Memory B cell (primary cell): ENCODE measurements around the gene SGIP1.
A peak's percentile ranks its signal among the peaks of the same experiment; 100 is the strongest.

ENCODE experiments used
- ATAC-seq: fragments of 150-1000 bp; cut with Tn5 transposase; 2 replicates; pipeline ENCODE4 v1.10.0; 2021; ENCODE audit warnings: low read depth, mild to moderate bottlenecking, moderate library complexity
- DNase-seq, 2 donors: peaks; one replicate each; pipeline ENCODE4 v3.0.0; 2022; ENCODE audit warnings: low spot score in 2 of 2
- H3K27ac Mint-ChIP-seq: one replicate; pipeline ENCODE4 v1.8.0; 2022; ENCODE audit warnings: mild to moderate bottlenecking, moderate library complexity, mixed read lengths
- H3K27me3 Mint-ChIP-seq: one replicate; pipeline ENCODE4 v1.8.0; 2022; ENCODE audit warnings: mixed read lengths
- H3K36me3 Mint-ChIP-seq: one replicate; pipeline ENCODE4 v1.8.0; 2022; ENCODE audit warnings: mild to moderate bottlenecking, mixed read lengths
- H3K4me1 Mint-ChIP-seq: one replicate; pipeline ENCODE4 v1.8.0; 2022; ENCODE audit warnings: mixed read lengths
- H3K4me3 Mint-ChIP-seq: one replicate; pipeline ENCODE4 v1.8.0; 2022; ENCODE audit warnings: mild to moderate bottlenecking, moderate library complexity, mixed read lengths
- H3K9me3 Mint-ChIP-seq: one replicate; pipeline ENCODE4 v1.8.0; 2022; ENCODE audit warnings: mixed read lengths

The SGIP1 gene

GRCh38 chr1:66760506-66760905, 226.6 kb downstream of the SGIP1 start:
- Mint-ChIP-seq H3K27ac (no peak overlapping the region), H3K9me3 (no peaks in the 10 kb centered on the region), H3K4me1 (peaks cover 6% of the 10 kb centered on the region), H3K4me3 (no peak overlapping the region), H3K27me3 (peaks cover 8% of the 10 kb centered on the region), H3K36me3 (no peaks in the 10 kb centered on the region)
- ATAC-seq (no peak), DNase-seq (no peak)

GRCh38 chr1:66761221-66761620, 227.3 kb downstream of the SGIP1 start:
- no peak overlapping the region for H3K27ac Mint-ChIP-seq
- H3K36me3 Mint-ChIP-seq: no peaks in the 10 kb centered on the region
- DNase-seq (no peak), ATAC-seq (no peak)
- peaks cover 6% of the 10 kb centered on the region for H3K4me1 Mint-ChIP-seq
- no peaks in the 10 kb centered on the region for H3K9me3 Mint-ChIP-seq
- no peak overlapping the region for H3K4me3 Mint-ChIP-seq
- H3K27me3 Mint-ChIP-seq: peaks cover 8% of the 10 kb centered on the region

GRCh38 chr1:66764994-66765578, 231.1 kb downstream of the SGIP1 start:
- peaks cover 6% of the 10 kb centered on the region for H3K27me3 Mint-ChIP-seq
- peak; percentile 38 to 41 for DNase-seq
- no peaks in the 10 kb centered on the region for H3K4me1 Mint-ChIP-seq
- H3K4me3 Mint-ChIP-seq: no peak overlapping the region
- no peaks in the 10 kb centered on the region for H3K36me3 Mint-ChIP-seq
- H3K9me3 Mint-ChIP-seq: no peaks in the 10 kb centered on the region
- H3K27ac Mint-ChIP-seq: no peak overlapping the region
- ATAC-seq: peak; percentile 49

- ATAC-seq (no peak), DNase-seq (no peak)
- H3K9me3 Mint-ChIP-seq: no peaks in the 10 kb centered on the region
- no peaks in the 10 kb centered on the region for H3K27me3 Mint-ChIP-seq
- no peak overlapping the region for H3K4me3 Mint-ChIP-seq
- no peaks in the 10 kb centered on the region for H3K4me1 Mint-ChIP-seq
- no peak overlapping the region for H3K27ac Mint-ChIP-seq
- H3K36me3 Mint-ChIP-seq: no peaks in the 10 kb centered on the region
Measured at GRCh38 chr1:66767626-66768025, 233.7 kb downstream of the SGIP1 start.

GRCh38 chr1:66768965-66769364, 235.0 kb downstream of the SGIP1 start:
- Mint-ChIP-seq H3K27me3 (no peaks in the 10 kb centered on the region), H3K36me3 (no peaks in the 10 kb centered on the region)

GRCh38 chr1:66769512-66770229, 235.7 kb downstream of the SGIP1 start:
- DNase-seq (no peak), ATAC-seq (no peak)
- no peaks in the 10 kb centered on the region for H3K9me3 Mint-ChIP-seq
- H3K4me1 Mint-ChIP-seq: no peaks in the 10 kb centered on the region
- H3K27me3 Mint-ChIP-seq: no peaks in the 10 kb centered on the region
- no peak overlapping the region for H3K4me3 Mint-ChIP-seq
- H3K36me3 Mint-ChIP-seq: no peaks in the 10 kb centered on the region
- no peak overlapping the region for H3K27ac Mint-ChIP-seq

More at GRCh38 chr1:66768965-66769364, 235.0 kb downstream of the SGIP1 start:
- H3K27ac Mint-ChIP-seq: no peak overlapping the region
- no peak overlapping the region for H3K4me3 Mint-ChIP-seq
- no peak for DNase-seq
- no peaks in the 10 kb centered on the region for H3K4me1 Mint-ChIP-seq
- ATAC-seq: no peak
- no peaks in the 10 kb centered on the region for H3K9me3 Mint-ChIP-seq

GRCh38 chr1:66770240-66770639, 236.3 kb downstream of the SGIP1 start:
- Mint-ChIP-seq H3K27ac (no peak overlapping the region), H3K4me3 (no peak overlapping the region), H3K9me3 (no peaks in the 10 kb centered on the region), H3K4me1 (no peaks in the 10 kb centered on the region), H3K27me3 (no peaks in the 10 kb centered on the region), H3K36me3 (no peaks in the 10 kb centered on the region)
- DNase-seq: no peak
- ATAC-seq: no peak

GRCh38 chr1:66770694-66771093, 236.7 kb downstream of the SGIP1 start:
- H3K27ac Mint-ChIP-seq: no peak overlapping the region
- no peak overlapping the region for H3K4me3 Mint-ChIP-seq
- DNase-seq: no peak
- H3K27me3 Mint-ChIP-seq: peaks cover 4% of the 10 kb centered on the region
- H3K36me3 Mint-ChIP-seq: no peaks in the 10 kb centered on the region
- no peaks in the 10 kb centered on the region for H3K9me3 Mint-ChIP-seq
- ATAC-seq: no peak
- H3K4me1 Mint-ChIP-seq: no peaks in the 10 kb centered on the region

GRCh38 chr1:66773227-66773626, 239.3 kb downstream of the SGIP1 start:
- Mint-ChIP-seq H3K27ac (no peak overlapping the region), H3K36me3 (no peaks in the 10 kb centered on the region), H3K4me3 (no peak overlapping the region), H3K4me1 (no peaks in the 10 kb centered on the region), H3K9me3 (no peaks in the 10 kb centered on the region), H3K27me3 (peaks cover 4% of the 10 kb centered on the region)
- DNase-seq (no peak), ATAC-seq (no peak)

- H3K4me1 Mint-ChIP-seq: no peaks in the 10 kb centered on the region
Measured at GRCh38 chr1:66774438-66774837, 240.5 kb downstream of the SGIP1 start.

GRCh38 chr1:66775646-66776045, 241.7 kb downstream of the SGIP1 start:
- Mint-ChIP-seq H3K4me3 (no peak overlapping the region), H3K27me3 (peaks cover 10% of the 10 kb centered on the region), H3K4me1 (no peaks in the 10 kb centered on the region), H3K36me3 (peaks cover 1% of the 10 kb centered on the region), H3K9me3 (peaks cover 1% of the 10 kb centered on the region), H3K27ac (no peak overlapping the region)
- DNase-seq (no peak), ATAC-seq (no peak)

More at GRCh38 chr1:66774438-66774837, 240.5 kb downstream of the SGIP1 start:
- no peak for ATAC-seq
- H3K36me3 Mint-ChIP-seq: no peaks in the 10 kb centered on the region
- no peak for DNase-seq
- H3K27me3 Mint-ChIP-seq: peaks cover 6% of the 10 kb centered on the region
- H3K27ac Mint-ChIP-seq: no peak overlapping the region
- H3K4me3 Mint-ChIP-seq: no peak overlapping the region
- no peaks in the 10 kb centered on the region for H3K9me3 Mint-ChIP-seq

GRCh38 chr1:66777831-66778230, 243.9 kb downstream of the SGIP1 start:
- peaks cover 13% of the 10 kb centered on the region for H3K27me3 Mint-ChIP-seq
- H3K36me3 Mint-ChIP-seq: peaks cover 3% of the 10 kb centered on the region
- no peak overlapping the region for H3K27ac Mint-ChIP-seq
- DNase-seq: no peak
- peaks cover 1% of the 10 kb centered on the region for H3K9me3 Mint-ChIP-seq
- no peak overlapping the region for H3K4me3 Mint-ChIP-seq
- ATAC-seq: no peak
- H3K4me1 Mint-ChIP-seq: no peaks in the 10 kb centered on the region

- no peak for ATAC-seq
- peaks cover 3% of the 10 kb centered on the region for H3K36me3 Mint-ChIP-seq
- no peak overlapping the region for H3K27ac Mint-ChIP-seq
- H3K4me3 Mint-ChIP-seq: no peak overlapping the region
- no peaks in the 10 kb centered on the region for H3K4me1 Mint-ChIP-seq
- H3K9me3 Mint-ChIP-seq: peaks cover 1% of the 10 kb centered on the region
- peaks cover 13% of the 10 kb centered on the region for H3K27me3 Mint-ChIP-seq
- no peak for DNase-seq
Measured at GRCh38 chr1:66778266-66778665, 244.3 kb downstream of the SGIP1 start.

- no peak for DNase-seq
- H3K4me1 Mint-ChIP-seq: no peaks in the 10 kb centered on the region
- ATAC-seq: no peak
- H3K27ac Mint-ChIP-seq: no peak overlapping the region
- no peak overlapping the region for H3K4me3 Mint-ChIP-seq
- H3K36me3 Mint-ChIP-seq: peaks cover 3% of the 10 kb centered on the region
- H3K27me3 Mint-ChIP-seq: peaks cover 13% of the 10 kb centered on the region
- H3K9me3 Mint-ChIP-seq: peaks cover 2% of the 10 kb centered on the region
Measured at GRCh38 chr1:66778969-66779368, 245.0 kb downstream of the SGIP1 start.
